ENCODE results near the gene KPNA5. TPM values are rescaled to one million over a fixed set of nuclear protein-coding genes. Genes with fewer than 3 reads are reported as not detected.
"Not testable (repeated sequence)": the region's sequence is repeated elsewhere in the genome, so short reads cannot be mapped to it uniquely, and the experiment has no call there.

KPNA5 gene
- polyA plus RNA-seq, 1 donor = 8.9 TPM

GRCh38 chr6:116693275-116693674 is 12.3 kb downstream of the KPNA5 start:
- DNase-seq; H3K4me1 ChIP-seq (ENCODE audit: control insufficient read depth, insufficient read depth, low read length); H3K4me3 ChIP-seq (ENCODE audit: low read length); H3K9me3 ChIP-seq (ENCODE audit: control insufficient read depth, low read depth, low read length); H3K36me3 ChIP-seq (ENCODE audit: control insufficient read depth, insufficient read depth, low read length); H3K27ac ChIP-seq (ENCODE audit: low read length); H3K27me3 ChIP-seq (ENCODE audit: control insufficient read depth, insufficient read depth, low read length): not testable (repeated sequence)
- WGBS (ENCODE audit: insufficient coverage, low lambda C conversion rate) = no CpG with 5 or more reads among the region's 3 CpGs

DNA sequence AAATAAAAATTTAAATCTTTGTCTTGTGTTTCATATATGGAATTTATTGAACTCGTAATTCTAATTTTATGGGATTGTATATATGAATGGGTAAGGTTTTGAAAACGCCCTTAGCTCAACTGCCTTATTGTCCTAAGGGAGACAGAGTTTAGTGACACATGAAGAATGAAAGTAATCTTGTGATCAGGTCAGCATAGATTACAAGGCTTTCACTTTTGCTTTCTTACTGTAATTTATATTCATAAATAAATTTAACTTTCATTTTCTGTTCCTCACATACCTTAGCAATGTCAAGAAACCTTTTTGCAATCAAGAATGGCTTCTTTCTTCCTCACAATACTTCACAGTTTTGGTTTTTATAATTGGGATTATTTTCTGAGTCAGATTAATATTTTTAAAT is 14.4 kb downstream of the KPNA5 start:
- no peak overlapping the region for H3K4me3 ChIP-seq (ENCODE audit: low read length)
- no peak overlapping the region for H3K27ac ChIP-seq (ENCODE audit: low read length)
- no peaks in the 10 kb centered on the region for H3K27me3 ChIP-seq (ENCODE audit: control insufficient read depth, insufficient read depth, low read length)
- H3K4me1 ChIP-seq (ENCODE audit: control insufficient read depth, insufficient read depth, low read length) = no peaks in the 10 kb centered on the region
- DNase-seq = no peak
- no CpG with 5 or more reads among the region's 2 CpGs for WGBS (ENCODE audit: insufficient coverage, low lambda C conversion rate)
- H3K36me3 ChIP-seq (ENCODE audit: control insufficient read depth, insufficient read depth, low read length) = peaks cover 14% of the 10 kb centered on the region
- H3K9me3 ChIP-seq (ENCODE audit: control insufficient read depth, low read depth, low read length) = no peaks in the 10 kb centered on the region

GRCh38 chr6:116697480-116697879 is 16.5 kb downstream of the KPNA5 start:
- H3K27ac ChIP-seq (ENCODE audit: low read length) = no peak overlapping the region
- H3K4me1 ChIP-seq (ENCODE audit: control insufficient read depth, insufficient read depth, low read length) = no peaks in the 10 kb centered on the region
- no peak for DNase-seq

GRCh38 chr6:116703888-116704287 is 22.9 kb downstream of the KPNA5 start:
- not testable (repeated sequence) for DNase-seq; H3K9me3 ChIP-seq (ENCODE audit: control insufficient read depth, low read depth, low read length); H3K4me3 ChIP-seq (ENCODE audit: low read length); H3K4me1 ChIP-seq (ENCODE audit: control insufficient read depth, insufficient read depth, low read length); H3K27me3 ChIP-seq (ENCODE audit: control insufficient read depth, insufficient read depth, low read length); H3K27ac ChIP-seq (ENCODE audit: low read length)
- no CpG with 5 or more reads among the region's 1 CpG for WGBS (ENCODE audit: insufficient coverage, low lambda C conversion rate)
- peaks cover 32% of the 10 kb centered on the region for H3K36me3 ChIP-seq (ENCODE audit: control insufficient read depth, insufficient read depth, low read length)

More at GRCh38 chr6:116697480-116697879, 16.5 kb downstream of the KPNA5 start:
- Histone ChIP-seq H3K36me3 (ENCODE audit: control insufficient read depth, insufficient read depth, low read length) (peaks cover 25% of the 10 kb centered on the region), H3K4me3 (ENCODE audit: low read length) (no peak overlapping the region), H3K27me3 (ENCODE audit: control insufficient read depth, insufficient read depth, low read length) (no peaks in the 10 kb centered on the region), H3K9me3 (ENCODE audit: control insufficient read depth, low read depth, low read length) (no peaks in the 10 kb centered on the region)

DNA sequence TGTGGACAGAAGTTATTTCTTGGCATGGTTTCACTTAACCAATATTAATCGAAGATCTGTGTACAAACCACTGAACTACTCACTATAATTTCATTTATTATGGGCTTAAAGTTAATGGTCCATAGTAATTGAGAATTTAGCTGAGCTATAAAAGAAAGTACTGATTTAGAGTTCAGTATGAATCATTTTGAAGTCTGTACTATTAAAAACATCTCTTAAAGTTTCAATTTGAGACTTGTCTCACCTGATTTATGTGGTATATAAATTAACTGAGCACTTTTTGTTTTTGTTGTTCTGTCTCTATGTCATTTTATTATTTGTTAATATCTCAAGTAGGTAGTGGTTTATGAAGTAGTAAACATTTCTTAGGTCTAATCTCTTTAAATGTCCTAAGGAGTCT is 24.9 kb downstream of the KPNA5 start:
- WGBS (ENCODE audit: insufficient coverage, low lambda C conversion rate) = 100% methylated on average over 1 of the region's 1 CpG
- Histone ChIP-seq H3K27ac (ENCODE audit: low read length) (no peak overlapping the region), H3K4me1 (ENCODE audit: control insufficient read depth, insufficient read depth, low read length) (no peaks in the 10 kb centered on the region), H3K36me3 (ENCODE audit: control insufficient read depth, insufficient read depth, low read length) (peaks cover 19% of the 10 kb centered on the region), H3K4me3 (ENCODE audit: low read length) (no peak overlapping the region), H3K27me3 (ENCODE audit: control insufficient read depth, insufficient read depth, low read length) (no peaks in the 10 kb centered on the region), H3K9me3 (ENCODE audit: control insufficient read depth, low read depth, low read length) (no peaks in the 10 kb centered on the region)
- DNase-seq = no peak

GRCh38 chr6:116714296-116714695 is 33.3 kb downstream of the KPNA5 start:
- Histone ChIP-seq H3K27ac (ENCODE audit: low read length) (no peak overlapping the region), H3K9me3 (ENCODE audit: control insufficient read depth, low read depth, low read length) (no peaks in the 10 kb centered on the region), H3K36me3 (ENCODE audit: control insufficient read depth, insufficient read depth, low read length) (peaks cover 27% of the 10 kb centered on the region), H3K4me1 (ENCODE audit: control insufficient read depth, insufficient read depth, low read length) (no peaks in the 10 kb centered on the region), H3K27me3 (ENCODE audit: control insufficient read depth, insufficient read depth, low read length) (no peaks in the 10 kb centered on the region), H3K4me3 (ENCODE audit: low read length) (no peak overlapping the region)
- WGBS (ENCODE audit: insufficient coverage, low lambda C conversion rate) = no CpG with 5 or more reads among the region's 1 CpG
- DNase-seq = peak; percentile 43 to 61

GRCh38 chr6:116714761-116715160 is 33.8 kb downstream of the KPNA5 start:
- H3K9me3 ChIP-seq (ENCODE audit: control insufficient read depth, low read depth, low read length) = no peaks in the 10 kb centered on the region
- H3K27ac ChIP-seq (ENCODE audit: low read length) = no peak overlapping the region
- peak; percentile 12 to 24 for DNase-seq
- H3K27me3 ChIP-seq (ENCODE audit: control insufficient read depth, insufficient read depth, low read length) = no peaks in the 10 kb centered on the region
- H3K36me3 ChIP-seq (ENCODE audit: control insufficient read depth, insufficient read depth, low read length) = peaks cover 31% of the 10 kb centered on the region
- no peak overlapping the region for H3K4me3 ChIP-seq (ENCODE audit: low read length)
- WGBS (ENCODE audit: insufficient coverage, low lambda C conversion rate) = no CpG with 5 or more reads among the region's 2 CpGs
- H3K4me1 ChIP-seq (ENCODE audit: control insufficient read depth, insufficient read depth, low read length) = no peaks in the 10 kb centered on the region

DNA sequence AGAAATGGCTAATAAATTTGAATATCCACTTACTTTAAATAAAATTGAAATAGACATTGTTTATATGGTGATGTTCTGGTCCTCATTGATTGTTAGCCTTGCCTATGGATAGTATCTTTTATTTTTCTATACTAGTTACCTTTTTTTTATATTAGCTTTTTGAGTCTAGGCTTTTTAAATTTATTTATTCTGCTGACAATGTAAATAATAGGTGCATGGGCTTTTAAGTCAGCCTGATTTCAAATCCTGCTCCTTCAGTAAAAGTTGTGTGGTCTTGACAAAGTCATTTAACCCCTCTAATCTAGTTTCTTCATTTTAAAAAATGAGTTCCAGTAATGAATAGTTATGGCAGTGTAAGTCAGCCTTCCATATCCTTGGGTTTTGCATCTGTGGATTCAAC is 45.9 kb downstream of the KPNA5 start:
- no peak overlapping the region for H3K4me3 ChIP-seq (ENCODE audit: low read length)
- no peak for DNase-seq
- H3K27ac ChIP-seq (ENCODE audit: low read length) = no peak overlapping the region
- H3K36me3 ChIP-seq (ENCODE audit: control insufficient read depth, insufficient read depth, low read length) = peaks cover 32% of the 10 kb centered on the region
- no peaks in the 10 kb centered on the region for H3K27me3 ChIP-seq (ENCODE audit: control insufficient read depth, insufficient read depth, low read length)
- no peaks in the 10 kb centered on the region for H3K9me3 ChIP-seq (ENCODE audit: control insufficient read depth, low read depth, low read length)
- no peaks in the 10 kb centered on the region for H3K4me1 ChIP-seq (ENCODE audit: control insufficient read depth, insufficient read depth, low read length)

GRCh38 chr6:116730513-116730912 is 49.5 kb downstream of the KPNA5 start:
- no peaks in the 10 kb centered on the region for H3K9me3 ChIP-seq (ENCODE audit: control insufficient read depth, low read depth, low read length)
- no peak for DNase-seq
- peaks cover 16% of the 10 kb centered on the region for H3K36me3 ChIP-seq (ENCODE audit: control insufficient read depth, insufficient read depth, low read length)
- no peaks in the 10 kb centered on the region for H3K27me3 ChIP-seq (ENCODE audit: control insufficient read depth, insufficient read depth, low read length)
- no peaks in the 10 kb centered on the region for H3K4me1 ChIP-seq (ENCODE audit: control insufficient read depth, insufficient read depth, low read length)
- no peak overlapping the region for H3K4me3 ChIP-seq (ENCODE audit: low read length)
- no peak overlapping the region for H3K27ac ChIP-seq (ENCODE audit: low read length)

DNA sequence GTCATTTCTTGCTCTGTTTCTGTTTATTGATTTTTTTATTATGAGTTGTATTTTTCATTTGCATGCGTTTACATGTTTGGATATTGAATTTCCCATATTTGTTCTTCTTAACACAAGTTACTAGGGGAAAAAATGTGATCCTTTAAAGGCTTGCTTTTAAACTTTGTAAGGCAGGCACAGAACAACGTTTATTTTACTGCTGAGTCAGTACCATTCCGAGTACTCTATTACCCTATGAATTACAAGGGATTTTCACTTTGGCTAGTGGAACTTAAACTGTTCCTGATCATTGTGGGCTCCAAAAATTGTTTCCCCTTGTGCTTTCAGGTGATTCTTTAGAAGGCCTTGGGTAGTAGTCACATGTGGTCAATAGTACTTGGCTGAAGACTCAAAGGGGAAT is 56.0 kb downstream of the KPNA5 start:
- H3K9me3 ChIP-seq (ENCODE audit: control insufficient read depth, low read depth, low read length) = peaks cover 4% of the 10 kb centered on the region
- peaks cover 4% of the 10 kb centered on the region for H3K36me3 ChIP-seq (ENCODE audit: control insufficient read depth, insufficient read depth, low read length)
- no peaks in the 10 kb centered on the region for H3K4me1 ChIP-seq (ENCODE audit: control insufficient read depth, insufficient read depth, low read length)
- H3K4me3 ChIP-seq (ENCODE audit: low read length) = no peak overlapping the region
- 100% methylated on average over 2 of the region's 3 CpGs for WGBS (ENCODE audit: insufficient coverage, low lambda C conversion rate)
- DNase-seq = no peak
- no peaks in the 10 kb centered on the region for H3K27me3 ChIP-seq (ENCODE audit: control insufficient read depth, insufficient read depth, low read length)
- H3K27ac ChIP-seq (ENCODE audit: low read length) = no peak overlapping the region

DNA sequence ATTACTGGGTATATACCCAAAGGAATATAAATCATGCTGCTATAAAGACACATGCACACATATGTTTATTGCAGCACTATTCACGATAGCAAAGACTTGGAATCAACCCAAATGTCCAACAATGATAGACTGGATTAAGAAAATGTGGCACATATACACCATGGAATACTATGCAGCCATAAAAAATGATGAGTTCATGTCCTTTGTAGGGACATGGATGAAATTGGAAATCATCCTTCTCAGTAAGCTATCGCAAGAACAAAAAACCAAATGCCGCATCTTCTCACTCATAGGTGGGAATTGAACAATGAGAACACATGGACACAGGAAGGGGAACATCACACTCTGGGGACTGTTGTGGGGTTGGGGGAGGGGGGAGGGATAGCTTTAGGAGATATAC is 59.5 kb downstream of the KPNA5 start:
- not testable (repeated sequence) for H3K4me1 ChIP-seq (ENCODE audit: control insufficient read depth, insufficient read depth, low read length); H3K9me3 ChIP-seq (ENCODE audit: control insufficient read depth, low read depth, low read length); H3K27me3 ChIP-seq (ENCODE audit: control insufficient read depth, insufficient read depth, low read length); H3K4me3 ChIP-seq (ENCODE audit: low read length); DNase-seq; H3K36me3 ChIP-seq (ENCODE audit: control insufficient read depth, insufficient read depth, low read length); H3K27ac ChIP-seq (ENCODE audit: low read length)
- no CpG with 5 or more reads among the region's 3 CpGs for WGBS (ENCODE audit: insufficient coverage, low lambda C conversion rate)

Measured in large intestine (tissue), 3 donors.